ENCODE measurements around the gene FBXL17.

- no peak for TF ChIP-seq CTCF (conservative IDR thresholded peaks at IDR 0.05; ENCODE audit: low read length)
- TF ChIP-seq EZH2phosphoT487 (IDR thresholded peaks at IDR 0.05; ENCODE audit: borderline replicate concordance) = no peak
Observed at GRCh38 chr5:107876261-107876660, 505.6 kb downstream of the FBXL17 start.
